ENCODE measurements around the gene ARHGAP5.

- TF ChIP-seq EZH2 (IDR thresholded peaks at IDR 0.05; ENCODE audit: low read depth, unreplicated experiment) (no peak), POLR2AphosphoS5 (IDR thresholded peaks at IDR 0.05; ENCODE audit: low read depth) (no peak), ZNF331 (CRISPR knock-in tag; IDR thresholded peaks at IDR 0.05; ENCODE audit: low read depth) (no peak), CTCF (conservative IDR thresholded peaks at IDR 0.05; ENCODE audit: low read depth in 2 of 2) (no peak), CREB1 (CRISPR knock-in tag; IDR thresholded peaks at IDR 0.05; ENCODE audit: low read depth) (no peak), EZH2phosphoT487 (IDR thresholded peaks at IDR 0.05; ENCODE audit: unreplicated experiment) (no peak), ZNF114 (CRISPR knock-in tag; IDR thresholded peaks at IDR 0.05) (no peak), ZNF462 (CRISPR knock-in tag; IDR thresholded peaks at IDR 0.05) (no peak), NANOG (IDR thresholded peaks at IDR 0.05; ENCODE audit: borderline replicate concordance) (no peak), JUNB (IDR thresholded peaks at IDR 0.05; ENCODE audit: unreplicated experiment) (no peak), STAT1 (IDR thresholded peaks at IDR 0.05; ENCODE audit: unreplicated experiment) (no peak)
- TF ChIP-seq, protein P1, sequence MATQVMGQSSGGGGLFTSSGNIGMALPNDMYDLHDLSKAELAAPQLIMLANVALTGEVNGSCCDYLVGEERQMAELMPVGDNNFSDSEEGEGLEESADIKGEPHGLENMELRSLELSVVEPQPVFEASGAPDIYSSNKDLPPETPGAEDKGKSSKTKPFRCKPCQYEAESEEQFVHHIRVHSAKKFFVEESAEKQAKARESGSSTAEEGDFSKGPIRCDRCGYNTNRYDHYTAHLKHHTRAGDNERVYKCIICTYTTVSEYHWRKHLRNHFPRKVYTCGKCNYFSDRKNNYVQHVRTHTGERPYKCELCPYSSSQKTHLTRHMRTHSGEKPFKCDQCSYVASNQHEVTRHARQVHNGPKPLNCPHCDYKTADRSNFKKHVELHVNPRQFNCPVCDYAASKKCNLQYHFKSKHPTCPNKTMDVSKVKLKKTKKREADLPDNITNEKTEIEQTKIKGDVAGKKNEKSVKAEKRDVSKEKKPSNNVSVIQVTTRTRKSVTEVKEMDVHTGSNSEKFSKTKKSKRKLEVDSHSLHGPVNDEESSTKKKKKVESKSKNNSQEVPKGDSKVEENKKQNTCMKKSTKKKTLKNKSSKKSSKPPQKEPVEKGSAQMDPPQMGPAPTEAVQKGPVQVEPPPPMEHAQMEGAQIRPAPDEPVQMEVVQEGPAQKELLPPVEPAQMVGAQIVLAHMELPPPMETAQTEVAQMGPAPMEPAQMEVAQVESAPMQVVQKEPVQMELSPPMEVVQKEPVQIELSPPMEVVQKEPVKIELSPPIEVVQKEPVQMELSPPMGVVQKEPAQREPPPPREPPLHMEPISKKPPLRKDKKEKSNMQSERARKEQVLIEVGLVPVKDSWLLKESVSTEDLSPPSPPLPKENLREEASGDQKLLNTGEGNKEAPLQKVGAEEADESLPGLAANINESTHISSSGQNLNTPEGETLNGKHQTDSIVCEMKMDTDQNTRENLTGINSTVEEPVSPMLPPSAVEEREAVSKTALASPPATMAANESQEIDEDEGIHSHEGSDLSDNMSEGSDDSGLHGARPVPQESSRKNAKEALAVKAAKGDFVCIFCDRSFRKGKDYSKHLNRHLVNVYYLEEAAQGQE (IDR thresholded peaks at IDR 0.05; ENCODE audit: unreplicated experiment) = no peak
Observed at GRCh38 chr14:32085182-32085844, 8.2 kb downstream of the ARHGAP5 start.
